Measurements from ENCODE around the gene FAH.

- TF ChIP-seq CTCF (IDR thresholded peaks at IDR 0.05; ENCODE audit: low read depth, low read length, poor library complexity, severe bottlenecking) (no peak), EZH2phosphoT487 (IDR thresholded peaks at IDR 0.05; ENCODE audit: borderline replicate concordance, low read length) (no peak)
Observed at GRCh38 chr15:80140909-80141308, 11.9 kb upstream of the FAH start.

Measured in DOHH2 (cell line).